Measurements from ENCODE around the gene CD4.

The CD4 gene

GRCh38 chr12:6750506-6750905 lies 38.8 kb upstream of the CD4 start:
- 0 out of 2 replicates have a peak overlapping the region, but pooled peaks have one; percentile 18 for H3K27ac ChIP-seq
- POLR2A ChIA-PET (ENCODE audit: low non-redundant PET), result no interaction called here
- no peak for DNase-seq (ENCODE audit: low spot score)
- TF ChIP-seq CTCF (conservative IDR thresholded peaks at IDR 0.05; ENCODE audit: low read depth), result no peak
- CTCF ChIA-PET, result interaction anchor here (0.7 kb wide), 1 partner anchor 118 kb away, joined by 5 read pairs; no protein-coding TSS in a partner anchor

- no peak for DNase-seq (ENCODE audit: low spot score)
- ChIA-PET POLR2A (ENCODE audit: low non-redundant PET) (interaction anchor here (1.2 to 1.9 kb wide), 2 partner anchors 14 to 100 kb away, joined by 3 to 11 read pairs; partner anchors contain the start of genes PTMS and USP5), CTCF (interaction anchor here (1.1 to 2.4 kb wide), 4 partner anchors 8 to 84 kb away, joined by 3 to 9 read pairs (median 4); no protein-coding TSS in a partner anchor)
- peak overlapping the region; percentile 91 for H3K27ac ChIP-seq
- TF ChIP-seq CTCF (conservative IDR thresholded peaks at IDR 0.05; ENCODE audit: low read depth), result no peak
These were observed 37.6 kb upstream of the CD4 start for GRCh38 chr12:6751767-6752166.

DNA sequence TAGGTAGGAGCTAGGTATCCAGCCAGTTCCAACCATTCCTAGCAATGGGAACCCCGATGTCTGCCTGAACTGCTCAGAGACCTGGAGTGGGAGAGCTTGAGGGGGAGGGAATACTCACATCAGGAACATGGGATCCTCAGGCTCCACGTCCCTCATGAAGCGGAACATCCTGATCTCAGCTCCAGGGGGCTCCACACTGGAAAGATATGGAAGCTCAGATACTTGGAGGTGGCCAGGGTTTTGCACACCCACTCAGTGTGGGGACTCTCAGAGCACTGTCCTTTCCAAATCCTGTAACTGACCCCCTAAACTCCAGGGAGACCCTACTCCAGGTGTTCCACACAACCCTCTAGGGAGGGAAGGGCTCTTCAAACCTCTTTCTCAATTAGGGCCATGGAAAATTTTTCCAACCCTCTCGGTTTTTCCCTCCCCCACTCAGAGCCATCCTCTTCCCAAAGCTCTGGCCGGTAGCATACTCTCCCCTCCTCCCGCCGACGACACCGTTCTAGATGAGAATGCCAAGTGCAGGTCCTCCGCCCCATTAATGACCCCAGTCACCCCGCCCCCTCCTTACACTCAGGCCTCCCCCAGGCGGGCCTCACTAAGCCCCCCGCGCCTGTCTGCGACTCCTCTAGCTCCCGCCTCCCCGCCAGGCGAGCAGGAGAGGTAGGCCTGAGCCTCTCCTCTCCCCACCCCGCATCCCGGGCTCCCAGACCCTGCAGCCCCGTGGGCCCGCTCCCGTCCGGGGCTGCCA lies 37.0 kb upstream of the CD4 start:
- H3K27ac ChIP-seq, result peak overlapping the region; percentile 91
- TF ChIP-seq CTCF (conservative IDR thresholded peaks at IDR 0.05; ENCODE audit: low read depth), result no peak; the same call in 1 of the 2 replicates
- DNase-seq (ENCODE audit: low spot score), result peak; percentile 48
- CTCF ChIA-PET, result interaction anchor here (0.8 to 2.5 kb wide), 9 partner anchors 9 to 139 kb away, joined by 3 to 27 read pairs (median 4); partner anchors contain the start of genes COPS7A and PTMS
- POLR2A ChIA-PET (ENCODE audit: low non-redundant PET), result interaction anchor here (0.5 to 1.9 kb wide), 4 partner anchors 14 to 100 kb away, joined by 3 to 11 read pairs (median 4); partner anchors contain the start of genes GPR162, PTMS and USP5

GRCh38 chr12:6752921-6753771 lies 36.2 kb upstream of the CD4 start, which contains the start of gene MLF2:
MLF2 (minus strand) TSS chr12:6753141; CDS start chr12:6752334, 807 bp downstream.
- peak; percentile 74 for TF ChIP-seq CTCF (conservative IDR thresholded peaks at IDR 0.05; ENCODE audit: low read depth)
- POLR2A ChIA-PET (ENCODE audit: low non-redundant PET), result interaction anchor here (0.5 to 1.9 kb wide), 9 partner anchors 8 to 99 kb away, joined by 3 to 11 read pairs (median 3); partner anchors contain the start of genes GPR162, PTMS and USP5
- peak within 1 kb of the TSS; percentile 91 for H3K27ac ChIP-seq
- peak; percentile 99 for DNase-seq (ENCODE audit: low spot score)
- CTCF ChIA-PET, result interaction anchor here (0.5 to 2.5 kb wide), 22 partner anchors 10 to 793 kb away, joined by 3 to 27 read pairs (median 4); partner anchors contain the start of genes COPS7A and PTMS

DNA sequence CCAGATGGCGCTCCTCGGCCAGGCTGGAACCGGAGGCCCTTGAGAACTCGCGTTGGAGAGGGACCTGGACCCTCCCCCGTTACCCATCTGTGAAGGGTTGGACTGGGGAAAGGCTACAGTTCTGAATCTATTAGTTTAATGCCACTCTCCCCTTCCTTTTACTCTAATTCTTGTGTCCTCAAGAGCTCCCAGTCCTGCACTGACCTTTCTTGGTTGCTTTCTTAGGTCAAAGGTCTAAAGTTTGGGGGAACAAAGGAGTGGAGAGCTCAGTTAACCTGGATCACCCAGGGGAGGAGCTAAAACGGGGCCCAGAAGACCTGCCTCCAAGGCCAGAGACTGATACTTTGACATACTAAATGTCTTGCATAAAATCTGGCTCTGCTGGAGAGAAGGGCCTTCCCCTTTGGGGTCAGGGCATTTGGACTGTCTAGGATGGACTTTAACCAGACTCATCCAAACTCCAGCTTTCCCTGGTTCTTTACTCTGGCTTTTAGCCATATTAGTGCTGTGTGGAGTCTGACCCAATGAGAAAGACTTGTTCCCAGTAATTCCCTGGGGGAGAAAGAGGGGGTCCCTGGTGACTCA lies 35.5 kb upstream of the CD4 start:
- no peak for DNase-seq (ENCODE audit: low spot score)
- TF ChIP-seq CTCF (conservative IDR thresholded peaks at IDR 0.05; ENCODE audit: low read depth), result peak; percentile 40
- H3K27ac ChIP-seq, result peak overlapping the region; percentile 91
- POLR2A ChIA-PET (ENCODE audit: low non-redundant PET), result interaction anchor here (0.8 to 1.9 kb wide), 5 partner anchors 9 to 18 kb away, joined by 3 to 11 read pairs (median 3); partner anchors contain the start of gene PTMS
- CTCF ChIA-PET, result interaction anchor here (0.6 to 2.5 kb wide), 16 partner anchors 10 to 794 kb away, joined by 3 to 27 read pairs (median 4); partner anchors contain the start of genes LAG3, P3H3 and PTMS

All from RWPE1 (cell line).